ENCODE measurements around the gene PTPRB. TPM values are rescaled to one million over a fixed set of nuclear protein-coding genes. Genes with fewer than 3 reads are reported as not detected.

PTPRB gene
- total RNA-seq, 1 experiment from 2014 or later, result 1.9 TPM

DNA sequence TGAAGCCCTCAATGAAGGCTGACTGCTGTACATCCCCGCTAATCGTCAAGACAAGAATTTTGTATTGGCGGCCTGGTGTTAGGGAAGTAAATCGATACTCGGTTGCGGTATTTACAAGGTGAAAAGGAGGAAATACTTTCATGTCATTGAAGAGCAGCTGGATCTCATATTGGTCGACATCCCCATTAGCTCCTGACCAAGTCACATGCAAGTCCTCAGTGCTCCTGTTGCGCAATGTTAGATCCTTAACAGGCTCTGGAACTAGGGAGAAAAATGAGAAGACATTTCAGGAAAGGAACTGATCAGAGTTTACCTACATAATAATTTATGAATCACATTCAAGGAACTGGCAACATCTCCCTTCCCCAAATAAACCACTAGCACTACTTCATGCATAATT lies 66.2 kb downstream of the PTPRB start:
- Histone ChIP-seq H3K4me1 (replicated peaks; ENCODE audit: insufficient read depth) (no peaks in the 10 kb centered on the region), H3K4me2 (no peak overlapping the region), H2AFZ (no peak overlapping the region), H3K9me2 (ENCODE audit: insufficient read depth) (no peaks in the 10 kb centered on the region), H3F3A (ENCODE audit: insufficient read depth, low read depth) (no peaks in the 10 kb centered on the region; the same call in 1 of the 2 replicates), H3K9me3 (ENCODE audit: insufficient read depth, low read depth) (no peaks in the 10 kb centered on the region), H3K27ac (no peak overlapping the region), H3K36me3 (ENCODE audit: low read depth) (no peaks in the 10 kb centered on the region), H3K4me3 (no peak overlapping the region), H3K79me2 (ENCODE audit: low read depth) (no peaks in the 10 kb centered on the region), H3K27me3 (ENCODE audit: insufficient read depth, low read depth) (no peaks in the 10 kb centered on the region), H4K20me1 (ENCODE audit: insufficient read depth) (no peaks in the 10 kb centered on the region)
- TF ChIP-seq, protein P1, sequence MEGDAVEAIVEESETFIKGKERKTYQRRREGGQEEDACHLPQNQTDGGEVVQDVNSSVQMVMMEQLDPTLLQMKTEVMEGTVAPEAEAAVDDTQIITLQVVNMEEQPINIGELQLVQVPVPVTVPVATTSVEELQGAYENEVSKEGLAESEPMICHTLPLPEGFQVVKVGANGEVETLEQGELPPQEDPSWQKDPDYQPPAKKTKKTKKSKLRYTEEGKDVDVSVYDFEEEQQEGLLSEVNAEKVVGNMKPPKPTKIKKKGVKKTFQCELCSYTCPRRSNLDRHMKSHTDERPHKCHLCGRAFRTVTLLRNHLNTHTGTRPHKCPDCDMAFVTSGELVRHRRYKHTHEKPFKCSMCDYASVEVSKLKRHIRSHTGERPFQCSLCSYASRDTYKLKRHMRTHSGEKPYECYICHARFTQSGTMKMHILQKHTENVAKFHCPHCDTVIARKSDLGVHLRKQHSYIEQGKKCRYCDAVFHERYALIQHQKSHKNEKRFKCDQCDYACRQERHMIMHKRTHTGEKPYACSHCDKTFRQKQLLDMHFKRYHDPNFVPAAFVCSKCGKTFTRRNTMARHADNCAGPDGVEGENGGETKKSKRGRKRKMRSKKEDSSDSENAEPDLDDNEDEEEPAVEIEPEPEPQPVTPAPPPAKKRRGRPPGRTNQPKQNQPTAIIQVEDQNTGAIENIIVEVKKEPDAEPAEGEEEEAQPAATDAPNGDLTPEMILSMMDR (conservative IDR thresholded peaks at IDR 0.05), result no peak
- TF ChIP-seq EZH2 (IDR thresholded peaks at IDR 0.05; ENCODE audit: low read depth), result no peak
- ChIA-PET CTCF (no interaction called here), POLR2A (ENCODE audit: unreplicated experiment) (no interaction called here)
- intact Hi-C loops (cut with micrococcal nuclease; ENCODE audit: unreplicated experiment), result no loop called here
- BruUV-seq (replicated peaks), result no TSS peak
- no peak for DNase-seq

DNA sequence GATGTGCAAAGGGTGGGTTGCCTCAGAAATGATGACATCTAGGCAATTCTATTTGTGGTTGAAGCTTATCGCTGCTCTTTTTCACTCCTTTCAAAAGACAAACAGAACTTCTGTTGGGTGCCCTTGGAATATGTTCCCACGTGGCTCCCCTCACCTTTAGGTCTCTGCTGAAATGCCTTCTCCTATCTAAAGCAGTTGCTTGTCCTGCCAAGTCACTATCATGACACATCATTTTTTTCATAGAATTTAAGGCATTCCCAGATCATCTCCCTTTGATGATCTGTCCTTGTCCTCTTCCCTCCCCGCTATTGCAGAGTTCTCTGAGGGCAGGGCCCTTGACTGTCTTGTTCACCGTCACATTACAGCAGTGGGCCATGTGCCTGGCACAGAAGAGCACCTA lies 75.7 kb downstream of the PTPRB start:
- intact Hi-C loops (cut with micrococcal nuclease; ENCODE audit: unreplicated experiment), result no loop called here
- H3K4me3 ChIP-seq, result no peak overlapping the region
- H3K27ac ChIP-seq, result no peak overlapping the region
- H3K4me2 ChIP-seq, result no peak overlapping the region
- no peak for DNase-seq
- POLR2A ChIA-PET (ENCODE audit: unreplicated experiment), result no interaction called here
- no peaks in the 10 kb centered on the region; the same call in 1 of the 2 replicates for H3F3A ChIP-seq (ENCODE audit: insufficient read depth, low read depth)
- H3K4me1 ChIP-seq (replicated peaks; ENCODE audit: insufficient read depth), result no peaks in the 10 kb centered on the region
- H3K79me2 ChIP-seq (ENCODE audit: low read depth), result no peaks in the 10 kb centered on the region
- TF ChIP-seq, protein P1 (conservative IDR thresholded peaks at IDR 0.05), result no peak
- no peak for TF ChIP-seq EZH2 (IDR thresholded peaks at IDR 0.05; ENCODE audit: low read depth)
- H3K9me2 ChIP-seq (ENCODE audit: insufficient read depth), result no peaks in the 10 kb centered on the region
- H4K20me1 ChIP-seq (ENCODE audit: insufficient read depth), result no peaks in the 10 kb centered on the region
- no peaks in the 10 kb centered on the region for H3K9me3 ChIP-seq (ENCODE audit: insufficient read depth, low read depth)
- H3K27me3 ChIP-seq (ENCODE audit: insufficient read depth, low read depth), result no peaks in the 10 kb centered on the region
- no peaks in the 10 kb centered on the region for H3K36me3 ChIP-seq (ENCODE audit: low read depth)
- BruUV-seq (replicated peaks), result no TSS peak
- CTCF ChIA-PET, result no interaction called here
- H2AFZ ChIP-seq, result no peak overlapping the region

DNA sequence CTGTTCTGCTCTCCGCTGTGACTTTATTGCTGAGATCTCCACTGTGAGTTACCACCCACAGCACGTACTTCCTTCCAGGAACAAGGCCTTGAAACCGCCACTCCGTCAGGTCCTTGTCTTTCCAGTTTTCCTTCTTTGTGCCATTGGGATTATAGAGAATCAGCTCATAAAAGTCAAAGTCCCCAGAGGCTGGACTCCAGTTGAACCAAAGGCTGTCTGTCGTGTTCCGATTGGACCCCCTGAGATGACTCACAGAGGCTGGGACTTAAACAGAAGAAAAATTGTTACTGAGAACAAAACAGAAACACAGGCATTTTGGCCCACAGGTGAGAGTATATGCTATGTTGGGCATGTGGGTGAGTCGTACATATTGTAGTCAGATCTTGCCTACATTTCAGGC lies 76.6 kb downstream of the PTPRB start:
- no peak overlapping the region for H3K4me3 ChIP-seq
- no peak for DNase-seq
- H3K9me2 ChIP-seq (ENCODE audit: insufficient read depth), result no peaks in the 10 kb centered on the region
- no peaks in the 10 kb centered on the region for H3K9me3 ChIP-seq (ENCODE audit: insufficient read depth, low read depth)
- no peaks in the 10 kb centered on the region; the same call in 1 of the 2 replicates for H3F3A ChIP-seq (ENCODE audit: insufficient read depth, low read depth)
- CTCF ChIA-PET, result no interaction called here
- POLR2A ChIA-PET (ENCODE audit: unreplicated experiment), result no interaction called here
- intact Hi-C loops (cut with micrococcal nuclease; ENCODE audit: unreplicated experiment), result no loop called here
- no peak for TF ChIP-seq EZH2 (IDR thresholded peaks at IDR 0.05; ENCODE audit: low read depth)
- TF ChIP-seq, protein P1 (conservative IDR thresholded peaks at IDR 0.05), result no peak
- no peaks in the 10 kb centered on the region for H4K20me1 ChIP-seq (ENCODE audit: insufficient read depth)
- BruUV-seq (replicated peaks), result no TSS peak
- H3K27ac ChIP-seq, result no peak overlapping the region
- no peak overlapping the region for H2AFZ ChIP-seq
- H3K4me2 ChIP-seq, result no peak overlapping the region
- H3K36me3 ChIP-seq (ENCODE audit: low read depth), result no peaks in the 10 kb centered on the region
- H3K79me2 ChIP-seq (ENCODE audit: low read depth), result no peaks in the 10 kb centered on the region
- 0 out of 2 replicates have a peak, but pooled peaks cover 4% of the 10 kb centered on the region for H3K4me1 ChIP-seq (replicated peaks; ENCODE audit: insufficient read depth)
- no peaks in the 10 kb centered on the region for H3K27me3 ChIP-seq (ENCODE audit: insufficient read depth, low read depth)

Measured in PC-9 (cell line).